Mesodermal cell (in vitro differentiated cells): ENCODE results near the gene TMEM163.
"Not testable (repeated sequence)": the region's sequence is repeated elsewhere in the genome, so short reads cannot be mapped to it uniquely, and the experiment has no call there.

Experiments
- H3K27ac ChIP-seq: 2 replicates; pipeline ENCODE4 v1.7.0; 2013; ENCODE audit warnings: mild to moderate bottlenecking, low read depth, low read length, moderate library complexity; ENCODE audit not compliant: severe bottlenecking
- H3K36me3 ChIP-seq: 2 replicates; pipeline ENCODE4 v1.7.1; 2013; ENCODE audit warnings: mild to moderate bottlenecking, low read length, moderate library complexity; ENCODE audit not compliant: control insufficient read depth, insufficient read depth
- H3K4me1 ChIP-seq: one replicate; pipeline ENCODE4 v1.7.1; 2013; ENCODE audit warnings: mild to moderate bottlenecking, low read length; ENCODE audit not compliant: insufficient read depth, control insufficient read depth, poor library complexity, severe bottlenecking
- H3K4me3 ChIP-seq: 2 replicates; pipeline ENCODE4 v1.7.0; 2013; ENCODE audit warnings: low read length, control low read depth, mild to moderate bottlenecking; ENCODE audit not compliant: insufficient read depth, poor library complexity, severe bottlenecking; ENCODE audit errors: extremely low read depth
- H3K9me3 ChIP-seq: 2 replicates; pipeline ENCODE4 v1.7.1; 2013; ENCODE audit warnings: mild to moderate bottlenecking, low read length, moderate library complexity; ENCODE audit not compliant: control insufficient read depth
- WGBS, 2 experiments: methylation state at CpG; one replicate each; pipeline ENCODE4 v1.1.5; 2013; ENCODE audit warnings: missing lambda C conversion rate in 2 of 2; ENCODE audit not compliant: insufficient coverage in 2 of 2; 5-methylcytosine and 5-hydroxymethylcytosine counted together

Gene TMEM163

DNA sequence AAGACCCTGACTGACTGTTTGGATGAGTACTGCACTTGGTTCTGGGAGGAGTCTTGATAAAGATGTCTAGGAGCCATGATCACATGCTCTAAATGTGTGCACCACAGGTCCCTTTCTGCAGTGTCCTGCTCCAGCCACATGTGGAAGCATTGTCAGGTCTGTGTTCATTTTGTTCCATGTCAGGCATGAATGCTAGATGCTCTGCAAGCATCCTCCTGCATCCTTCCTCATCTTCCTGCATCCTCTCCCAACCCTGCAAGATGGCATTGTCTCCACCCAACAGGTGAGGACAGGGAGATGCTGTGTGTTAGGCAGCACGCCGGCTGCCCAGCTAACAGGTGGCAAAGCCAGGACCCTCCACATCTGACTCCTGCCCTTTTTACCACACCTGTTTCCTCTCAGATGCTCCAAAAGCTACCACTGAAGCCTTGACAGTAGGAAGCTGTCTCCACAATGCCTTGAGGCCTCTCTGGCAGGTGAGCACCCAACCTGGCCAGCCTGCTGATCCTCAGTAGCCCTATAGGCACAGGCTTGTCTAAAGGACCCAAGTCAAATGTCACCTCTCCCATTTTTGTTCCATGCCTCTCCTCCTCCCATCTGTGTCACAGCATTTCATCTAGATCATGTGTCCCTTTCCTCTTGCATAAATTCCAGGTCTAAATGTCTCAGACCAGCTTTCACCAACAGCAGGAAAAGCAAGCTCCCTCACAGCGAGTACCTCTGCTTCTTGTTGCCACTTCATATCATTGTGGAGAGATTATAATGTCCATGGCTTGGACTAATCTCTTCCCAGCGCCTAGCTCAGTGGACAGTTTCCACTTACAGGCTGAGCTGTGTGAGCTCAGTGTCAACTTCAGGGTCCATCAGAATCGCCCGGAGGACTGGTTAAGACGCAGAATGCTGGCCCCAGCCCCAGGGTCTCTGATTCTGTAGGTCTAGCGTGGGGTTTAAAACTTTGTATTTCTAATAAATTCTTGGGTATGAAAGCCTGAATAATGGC lies 55.0 kb downstream of the TMEM163 start:
- H3K4me1 ChIP-seq = no peaks in the 10 kb centered on the region
- 93 to 100% methylated on average over 5 to 8 of the region's 8 CpGs for WGBS, 2 experiments

DNA sequence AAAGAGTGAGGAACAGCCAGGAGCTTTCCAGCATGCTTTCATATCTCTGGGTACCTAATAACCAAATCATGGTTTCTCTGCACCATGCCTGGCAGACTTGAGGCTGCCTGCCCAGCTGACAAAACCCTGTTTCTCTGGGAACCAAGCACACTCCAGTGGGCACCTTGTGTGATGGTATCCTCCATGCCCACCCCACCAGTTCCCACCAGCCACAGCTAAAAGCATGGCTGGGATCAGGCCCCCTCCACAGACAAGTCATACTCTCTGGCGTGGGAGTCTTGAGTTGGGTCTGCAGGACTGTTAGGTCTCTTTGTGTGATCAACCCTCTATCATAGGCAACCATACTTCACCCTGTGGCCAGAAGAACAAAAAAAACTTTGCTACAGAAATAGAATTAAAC lies 56.0 kb downstream of the TMEM163 start:
- H3K36me3 ChIP-seq = no peaks in the 10 kb centered on the region
- WGBS, 2 experiments = no CpG with 5 or more reads among the region's 1 CpG
- H3K4me1 ChIP-seq = no peaks in the 10 kb centered on the region
- no peaks in the 10 kb centered on the region for H3K9me3 ChIP-seq
- H3K27ac ChIP-seq = no peak overlapping the region
- no peak overlapping the region for H3K4me3 ChIP-seq

More for the DNA sequence above, 55.0 kb downstream of the TMEM163 start:
- Histone ChIP-seq H3K27ac (no peak overlapping the region), H3K9me3 (no peaks in the 10 kb centered on the region), H3K36me3 (no peaks in the 10 kb centered on the region), H3K4me3 (no peak overlapping the region)

DNA sequence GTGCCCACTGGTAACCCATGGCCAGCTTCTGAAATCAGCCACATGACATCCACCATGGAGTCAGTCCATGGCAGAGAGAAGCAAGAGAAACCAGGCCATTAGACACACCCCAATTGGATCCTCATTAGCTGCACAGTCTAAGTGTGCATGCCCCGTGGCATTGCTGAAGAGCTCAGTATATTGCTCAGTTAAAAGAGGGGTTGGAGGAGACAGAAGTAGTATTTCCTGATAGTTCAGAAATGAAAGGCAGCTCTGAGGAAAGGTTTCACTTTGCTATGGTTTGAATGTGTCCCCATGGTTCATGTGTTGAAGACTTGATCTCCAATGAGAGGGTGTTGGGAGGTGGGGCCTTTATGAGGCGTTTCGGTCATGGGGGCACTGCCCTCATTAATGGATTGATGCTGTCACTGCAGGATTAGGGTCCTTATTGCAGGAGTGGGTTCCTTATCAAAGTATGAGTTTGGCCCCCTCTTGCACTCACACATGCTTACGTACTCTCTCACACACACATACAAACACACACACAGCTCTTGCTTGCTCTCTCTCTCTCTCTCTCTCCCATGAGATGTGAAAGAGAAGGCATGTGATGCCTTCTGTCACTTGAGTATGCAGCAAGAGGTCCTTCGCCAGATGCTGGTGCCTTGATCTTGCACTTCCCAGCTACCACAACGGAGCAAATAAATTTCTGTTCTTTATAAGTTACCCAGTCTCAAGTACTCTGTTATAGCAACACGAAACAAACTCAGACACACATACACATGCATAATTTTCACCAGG lies 58.0 kb downstream of the TMEM163 start:
- H3K9me3 ChIP-seq = no peaks in the 10 kb centered on the region
- H3K27ac ChIP-seq = no peak overlapping the region
- H3K4me1 ChIP-seq = no peaks in the 10 kb centered on the region
- H3K4me3 ChIP-seq = no peak overlapping the region
- WGBS, 2 experiments = 95 to 100% methylated on average over 1 to 5 of the region's 7 CpGs
- no peaks in the 10 kb centered on the region for H3K36me3 ChIP-seq

DNA sequence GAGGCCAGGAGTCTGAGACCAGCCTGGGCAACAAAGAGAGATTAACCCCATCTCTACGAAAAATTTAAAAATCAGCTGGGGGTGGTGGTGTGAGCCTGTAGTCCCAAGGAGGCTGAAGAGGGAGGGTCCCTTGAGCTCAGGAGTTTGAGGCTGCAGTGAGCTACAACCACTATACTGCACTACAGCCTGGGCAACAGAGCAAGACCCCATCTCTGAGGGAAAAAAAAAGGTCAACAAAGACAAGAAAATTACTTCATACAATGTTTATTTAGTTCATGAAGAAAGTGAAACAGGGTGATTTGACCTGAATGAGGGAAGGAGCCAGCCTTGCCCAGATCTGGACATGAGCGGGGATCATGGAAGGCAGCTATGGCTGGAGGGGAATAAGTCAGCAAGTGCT lies 59.1 kb downstream of the TMEM163 start:
- Histone ChIP-seq H3K9me3 (no peaks in the 10 kb centered on the region), H3K27ac (no peak overlapping the region), H3K36me3 (no peaks in the 10 kb centered on the region), H3K4me1 (no peaks in the 10 kb centered on the region), H3K4me3 (no peak overlapping the region)
- 82 to 92% methylated on average over 1 of the region's 2 CpGs for WGBS, 2 experiments

DNA sequence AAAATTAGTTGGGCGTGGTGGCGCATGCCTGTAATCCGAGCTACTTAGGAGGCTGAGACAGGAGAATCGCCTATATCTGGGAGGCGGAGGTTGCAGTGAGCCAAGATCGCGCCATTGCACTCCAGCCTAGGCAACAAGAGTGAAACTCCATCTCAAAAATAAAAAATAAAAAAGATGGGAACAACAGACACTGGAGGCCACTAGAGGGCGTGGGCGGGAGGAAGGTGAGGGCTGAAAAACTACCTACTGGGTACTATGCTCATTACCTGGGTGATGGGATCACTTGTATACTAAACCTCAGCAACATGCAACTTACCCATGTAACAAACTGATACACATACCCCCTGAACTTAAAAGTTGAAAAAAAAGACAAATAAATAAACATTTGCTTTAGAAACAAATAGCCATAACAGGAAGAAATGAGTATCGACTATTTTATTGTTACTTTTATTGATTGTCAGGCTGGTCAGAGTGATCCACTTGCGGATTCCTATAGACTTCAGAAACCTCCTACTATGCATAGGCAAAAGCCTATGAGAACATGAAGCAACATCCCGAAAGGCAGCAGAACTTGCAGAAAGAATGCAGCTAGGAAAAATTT lies 61.0 kb downstream of the TMEM163 start:
- Histone ChIP-seq H3K9me3 (no peaks in the 10 kb centered on the region), H3K27ac (no peak overlapping the region), H3K36me3 (no peaks in the 10 kb centered on the region), H3K4me3 (no peak overlapping the region), H3K4me1 (no peaks in the 10 kb centered on the region)
- WGBS, 2 experiments = 64 to 82% methylated on average over 5 to 6 of the region's 12 CpGs

DNA sequence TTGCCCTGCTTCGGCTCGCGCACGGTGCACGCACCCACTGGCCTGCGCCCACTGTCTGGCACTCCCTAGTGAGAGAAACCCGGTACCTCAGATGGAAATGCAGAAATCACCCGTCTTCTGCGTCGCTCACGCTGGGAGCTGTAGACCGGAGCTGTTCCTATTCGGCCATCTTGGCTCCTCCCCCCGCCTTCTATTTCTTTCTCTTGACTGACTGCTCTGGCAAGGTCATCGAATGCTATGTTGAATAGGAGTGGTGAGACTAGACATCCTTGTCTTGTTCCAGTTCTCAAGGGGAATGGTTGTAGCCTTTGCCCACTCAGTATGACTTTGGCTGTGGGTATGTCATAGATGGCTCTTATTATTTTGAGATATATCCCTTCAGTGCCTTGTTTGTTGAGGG lies 62.4 kb downstream of the TMEM163 start:
- not testable (repeated sequence) for H3K9me3 ChIP-seq, H3K4me1 ChIP-seq, H3K27ac ChIP-seq, H3K4me3 ChIP-seq, H3K36me3 ChIP-seq
- WGBS, 2 experiments = 100% methylated on average over 1 of the region's 15 CpGs; no CpG with 5 or more reads in 1 of the 2 experiments

- Histone ChIP-seq H3K4me1 (no peaks in the 10 kb centered on the region), H3K36me3 (no peaks in the 10 kb centered on the region), H3K27ac (no peak overlapping the region), H3K9me3 (no peaks in the 10 kb centered on the region), H3K4me3 (no peak overlapping the region)
- WGBS, 2 experiments = no CpG with 5 or more reads among the region's 5 CpGs
These were observed 70.2 kb downstream of the TMEM163 start for GRCh38 chr2:134648586-134648985.

DNA sequence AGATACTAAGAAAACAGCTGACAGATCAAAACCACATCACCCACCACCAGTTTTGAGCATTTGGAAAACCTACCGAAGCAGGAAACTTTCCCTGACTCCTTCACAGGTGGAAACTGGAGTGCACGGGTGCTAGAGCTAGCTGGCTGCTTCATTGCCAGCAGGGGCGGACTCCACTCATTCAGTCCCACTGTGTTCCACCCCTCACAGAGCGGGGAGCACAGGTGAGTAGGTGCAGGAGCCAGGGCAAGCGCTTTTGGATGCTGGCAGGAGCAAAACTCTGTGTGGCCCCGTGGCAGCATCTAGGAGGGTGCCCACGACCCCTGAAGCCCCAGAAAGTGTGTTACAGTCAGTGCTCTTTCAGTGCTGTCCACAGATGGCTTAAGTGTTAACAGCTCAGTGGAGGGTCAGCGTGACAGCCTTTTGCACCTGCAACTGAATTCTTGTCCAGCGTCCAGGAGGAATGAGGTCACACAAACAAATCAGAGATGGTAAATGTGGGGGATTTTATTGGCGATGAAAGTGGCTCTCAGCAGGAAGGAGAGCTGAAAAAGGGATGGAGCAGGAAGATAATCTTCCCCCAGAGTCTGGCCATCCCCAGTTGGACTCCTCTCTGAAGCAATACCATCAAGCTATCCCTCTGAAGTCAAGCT lies 71.1 kb downstream of the TMEM163 start:
- no peaks in the 10 kb centered on the region for H3K4me1 ChIP-seq
- 86 to 92% methylated on average over 7 to 8 of the region's 10 CpGs for WGBS, 2 experiments
- H3K36me3 ChIP-seq = no peaks in the 10 kb centered on the region
- no peak overlapping the region for H3K4me3 ChIP-seq
- no peak overlapping the region for H3K27ac ChIP-seq
- no peaks in the 10 kb centered on the region for H3K9me3 ChIP-seq

GRCh38 chr2:134642938-134643337 lies 75.9 kb downstream of the TMEM163 start:
- no peak overlapping the region for H3K27ac ChIP-seq
- no peaks in the 10 kb centered on the region for H3K9me3 ChIP-seq
- WGBS, 2 experiments = no CpG with 5 or more reads among the region's 1 CpG
- H3K36me3 ChIP-seq = no peaks in the 10 kb centered on the region
- H3K4me3 ChIP-seq = no peak overlapping the region
- H3K4me1 ChIP-seq = no peaks in the 10 kb centered on the region

- Histone ChIP-seq H3K9me3 (no peaks in the 10 kb centered on the region), H3K4me1 (no peaks in the 10 kb centered on the region), H3K27ac (no peak overlapping the region), H3K4me3 (no peak overlapping the region), H3K36me3 (no peaks in the 10 kb centered on the region)
- 63 to 80% methylated on average over 2 to 3 of the region's 4 CpGs for WGBS, 2 experiments
These were observed 78.3 kb downstream of the TMEM163 start for GRCh38 chr2:134640494-134640893.
